Activated CD4-positive, alpha-beta memory T cell treated with anti-CD3 and anti-CD28 coated beads for 36 hours (primary cell): Measurements from ENCODE around the gene ATE1. TPM values are rescaled to one million over a fixed set of nuclear protein-coding genes. Genes with fewer than 3 reads are reported as not detected.
"Not testable (repeated sequence)": the region's sequence is repeated elsewhere in the genome, so short reads cannot be mapped to it uniquely, and the experiment has no call there.

ENCODE experiments used
- CTCF ChIA-PET: fragments of 350-600 bp; sonication (Branson Sonifier 250); formaldehyde crosslinking; loops from one replicate; lab custom pipeline; 2021; ENCODE audit warnings: antibody characterized with exemption, inconsistent platforms; lab: Charles Lee
- POLR2A ChIA-PET: fragments of 350-600 bp; sonication (Branson Sonifier 250); formaldehyde crosslinking; loops from one replicate; lab custom pipeline; 2021; ENCODE audit warnings: antibody characterized with exemption; lab: Charles Lee
- DNase-seq: peaks from one replicate; pipeline ENCODE4 v3.0.0-alpha.2; 2020
- H3K27ac Mint-ChIP-seq: one replicate; pipeline ENCODE4 v1.8.0; 2021; ENCODE audit warnings: mixed read lengths
- H3K27me3 Mint-ChIP-seq: one replicate; pipeline ENCODE4 v1.8.0; 2021; ENCODE audit warnings: mixed read lengths
- H3K36me3 Mint-ChIP-seq: one replicate; pipeline ENCODE4 v1.8.0; 2021; ENCODE audit warnings: mixed read lengths
- H3K4me1 Mint-ChIP-seq: one replicate; pipeline ENCODE4 v1.8.0; 2021; ENCODE audit warnings: low read depth, mixed read lengths
- H3K4me3 Mint-ChIP-seq: one replicate; pipeline ENCODE4 v1.8.0; 2021; ENCODE audit warnings: mild to moderate bottlenecking, mixed read lengths
- H3K9me3 Mint-ChIP-seq: one replicate; pipeline ENCODE4 v1.8.0; 2021; ENCODE audit warnings: mixed read lengths
- intact Hi-C: fragments of 100-400 bp; cut with micrococcal nuclease; formaldehyde crosslinking; loops from one replicate; pipeline ENCODE4 v1.15.1; 2023
- total RNA-seq, 2 experiments: library from RNA; stranded (reverse); gene quantifications; one replicate each; pipeline ENCODE4 v1.2.3, GENCODE V29; 2021

ATE1 gene
- total RNA-seq, 2 experiments from 2014 or later: 19.4 to 23.1 TPM

GRCh38 chr10:121927318-121927840 lies 452 bp downstream of the ATE1 start:
- peaks cover 27% of the 10 kb centered on the region for H3K4me1 Mint-ChIP-seq
- intact Hi-C loops: loop anchor here (1.0 to 2.0 kb wide), 2 partner anchors 173 to 1077 kb away; partner anchors contain the start of gene WDR11

DNA sequence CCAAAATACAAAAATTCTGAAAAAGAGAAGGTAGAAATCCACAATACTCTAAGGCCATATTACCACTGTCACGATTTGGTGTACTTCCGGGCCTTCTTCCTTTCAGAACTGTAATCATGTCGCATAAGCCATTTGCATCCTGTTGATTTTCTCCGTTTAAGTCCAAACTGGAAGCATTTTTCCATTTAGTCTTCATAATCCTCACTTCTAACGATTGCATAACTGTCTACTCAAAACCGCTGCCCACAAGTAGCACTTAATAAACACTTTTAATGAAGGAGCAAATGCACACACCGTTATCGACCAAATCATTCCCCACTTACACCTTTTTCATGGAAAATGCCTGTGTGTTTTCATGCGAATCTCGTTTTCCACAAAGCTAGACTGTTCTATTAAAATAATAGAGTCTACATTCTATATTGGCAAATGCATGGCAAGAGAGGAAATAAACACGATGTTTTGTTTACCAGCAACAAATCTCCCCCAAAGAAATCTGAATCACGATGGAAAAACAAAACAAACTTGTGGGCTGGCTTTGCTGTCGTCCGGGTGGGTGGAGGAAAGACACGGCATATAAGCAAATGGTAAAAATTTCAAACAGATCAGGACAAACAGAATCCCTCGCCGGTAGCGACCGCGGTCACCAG lies 1.0 kb downstream of the ATE1 start:
- peak overlapping the region; percentile 94 for H3K4me3 Mint-ChIP-seq

More at GRCh38 chr10:121927318-121927840, 452 bp downstream of the ATE1 start:
- CTCF ChIA-PET: interaction anchor here (1.3 kb wide), 1 partner anchor 47 kb away, joined by 3 read pairs; no protein-coding TSS in a partner anchor
- DNase-seq: peak; percentile 64
- Mint-ChIP-seq H3K9me3 (no peaks in the 10 kb centered on the region), H3K36me3 (peaks cover 5% of the 10 kb centered on the region), H3K4me3 (peak overlapping the region; percentile 94), H3K27ac (peak overlapping the region; percentile 95), H3K27me3 (no peaks in the 10 kb centered on the region)
- POLR2A ChIA-PET: interaction anchor here (0.8 to 1.7 kb wide), 3 partner anchors 9 to 161 kb away, joined by 3 to 9 read pairs (median 6); no protein-coding TSS in a partner anchor

DNA sequence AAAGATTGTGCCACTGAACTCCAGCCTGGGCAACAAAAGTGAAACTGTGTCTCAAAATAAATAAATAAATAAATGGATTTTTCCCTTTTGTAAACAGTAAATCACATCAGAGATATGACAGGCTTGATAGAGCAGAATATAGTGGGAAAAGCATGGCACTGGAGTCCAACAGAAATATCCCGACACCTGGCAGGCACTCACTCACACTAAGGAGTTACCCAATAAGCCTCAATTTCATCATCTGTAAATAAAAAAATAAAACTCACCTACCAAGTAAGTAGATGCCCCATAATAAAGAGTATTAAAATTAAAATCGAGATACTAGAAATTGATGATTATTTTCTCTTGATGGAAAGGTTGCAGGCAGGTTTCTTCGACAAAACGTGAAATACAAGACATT lies 1.7 kb downstream of the ATE1 start:
- no peak overlapping the region for H3K27ac Mint-ChIP-seq
- CTCF ChIA-PET: no interaction called here
- intact Hi-C loops: loop anchor here (2.0 kb wide), 1 partner anchor 1075 kb away; the partner anchor contains the start of gene WDR11

More for the DNA sequence above, 1.0 kb downstream of the ATE1 start:
- ChIA-PET POLR2A (interaction anchor here (1.6 kb wide), 1 partner anchor 8 kb away, joined by 6 read pairs; no protein-coding TSS in a partner anchor), CTCF (no interaction called here)
- no peak for DNase-seq
- Mint-ChIP-seq H3K27ac (peak overlapping the region; percentile 95), H3K27me3 (no peaks in the 10 kb centered on the region), H3K36me3 (peaks cover 6% of the 10 kb centered on the region), H3K4me1 (peaks cover 27% of the 10 kb centered on the region), H3K9me3 (no peaks in the 10 kb centered on the region)
- intact Hi-C loops: loop anchor here (1.0 to 2.0 kb wide), 2 partner anchors 172 to 1076 kb away; partner anchors contain the start of gene WDR11

GRCh38 chr10:121921238-121921931 lies 6.4 kb downstream of the ATE1 start:
- DNase-seq: no peak
- POLR2A ChIA-PET: no interaction called here
- H3K27me3 Mint-ChIP-seq: no peaks in the 10 kb centered on the region
- no peaks in the 10 kb centered on the region for H3K9me3 Mint-ChIP-seq
- peaks cover 13% of the 10 kb centered on the region for H3K4me1 Mint-ChIP-seq
- peaks cover 21% of the 10 kb centered on the region for H3K36me3 Mint-ChIP-seq
- CTCF ChIA-PET: no interaction called here
- intact Hi-C loops: no loop called here
- H3K4me3 Mint-ChIP-seq: no peak overlapping the region
- H3K27ac Mint-ChIP-seq: no peak overlapping the region

More for the DNA sequence above, 1.7 kb downstream of the ATE1 start:
- Mint-ChIP-seq H3K4me3 (no peak overlapping the region), H3K36me3 (peaks cover 8% of the 10 kb centered on the region), H3K4me1 (peaks cover 27% of the 10 kb centered on the region), H3K27me3 (no peaks in the 10 kb centered on the region), H3K9me3 (no peaks in the 10 kb centered on the region)
- POLR2A ChIA-PET: no interaction called here
- DNase-seq: no peak

DNA sequence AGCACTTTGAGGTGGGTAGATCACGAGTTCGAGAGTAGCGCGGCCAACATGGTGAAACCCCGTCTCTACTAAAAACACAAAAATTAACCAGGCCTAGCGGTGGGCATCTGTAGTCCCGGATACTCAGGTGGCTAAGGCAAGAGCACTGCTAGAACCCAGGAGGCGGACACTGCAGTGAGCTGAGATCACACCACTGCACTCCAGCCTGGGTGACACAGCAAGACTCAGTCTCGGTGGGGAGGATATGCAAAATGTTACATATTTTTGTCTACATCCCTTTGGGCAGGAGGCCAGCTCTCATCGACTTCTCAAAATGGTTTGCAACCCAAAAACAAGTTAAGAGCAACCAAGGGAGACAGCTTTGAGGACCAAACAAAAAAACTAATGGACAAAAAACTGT lies 8.2 kb downstream of the ATE1 start:
- Mint-ChIP-seq H3K4me3 (no peak overlapping the region), H3K4me1 (peaks cover 5% of the 10 kb centered on the region), H3K27ac (no peak overlapping the region), H3K9me3 (no peaks in the 10 kb centered on the region), H3K36me3 (peaks cover 23% of the 10 kb centered on the region), H3K27me3 (no peaks in the 10 kb centered on the region)
- POLR2A ChIA-PET: no interaction called here
- CTCF ChIA-PET: no interaction called here
- intact Hi-C loops: no loop called here
- DNase-seq: no peak

GRCh38 chr10:121918800-121919199 lies 9.0 kb downstream of the ATE1 start:
- intact Hi-C loops, H3K4me3 Mint-ChIP-seq, H3K9me3 Mint-ChIP-seq, DNase-seq, H3K27ac Mint-ChIP-seq, H3K4me1 Mint-ChIP-seq, H3K27me3 Mint-ChIP-seq, CTCF ChIA-PET: not testable (repeated sequence)
- POLR2A ChIA-PET: interaction anchor here (2.2 kb wide), 1 partner anchor 9 kb away, joined by 6 read pairs; the partner anchor contains the start of gene ATE1
- H3K36me3 Mint-ChIP-seq: peaks cover 25% of the 10 kb centered on the region

GRCh38 chr10:121914661-121915060 lies 13.2 kb downstream of the ATE1 start:
- POLR2A ChIA-PET: no interaction called here
- Mint-ChIP-seq H3K36me3 (peaks cover 24% of the 10 kb centered on the region), H3K9me3 (no peaks in the 10 kb centered on the region), H3K4me1 (peaks cover 14% of the 10 kb centered on the region), H3K27ac (no peak overlapping the region), H3K4me3 (no peak overlapping the region), H3K27me3 (no peaks in the 10 kb centered on the region)
- no peak for DNase-seq
- intact Hi-C loops: no loop called here
- CTCF ChIA-PET: no interaction called here

DNA sequence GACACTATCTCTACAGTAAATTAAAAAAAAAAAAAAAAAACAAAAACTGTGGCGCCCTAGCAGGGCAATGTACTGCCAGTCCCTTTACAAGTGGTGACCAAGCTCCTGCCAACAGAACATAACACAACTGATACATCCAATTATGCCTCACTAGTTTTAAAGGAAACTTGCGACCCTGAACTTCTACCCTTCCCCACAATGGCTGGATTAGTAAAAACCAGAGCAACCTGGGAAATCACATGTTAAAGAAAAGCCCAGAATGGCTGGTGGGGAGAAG lies 16.5 kb downstream of the ATE1 start:
- Mint-ChIP-seq H3K4me3 (no peak overlapping the region), H3K27ac (no peak overlapping the region), H3K4me1 (peaks cover 9% of the 10 kb centered on the region), H3K27me3 (no peaks in the 10 kb centered on the region), H3K36me3 (peaks cover 21% of the 10 kb centered on the region), H3K9me3 (no peaks in the 10 kb centered on the region)
- POLR2A ChIA-PET: no interaction called here
- no peak for DNase-seq
- intact Hi-C loops: no loop called here
- CTCF ChIA-PET: interaction anchor here (1.5 kb wide), 1 partner anchor 11 kb away, joined by 5 read pairs; no protein-coding TSS in a partner anchor

DNA sequence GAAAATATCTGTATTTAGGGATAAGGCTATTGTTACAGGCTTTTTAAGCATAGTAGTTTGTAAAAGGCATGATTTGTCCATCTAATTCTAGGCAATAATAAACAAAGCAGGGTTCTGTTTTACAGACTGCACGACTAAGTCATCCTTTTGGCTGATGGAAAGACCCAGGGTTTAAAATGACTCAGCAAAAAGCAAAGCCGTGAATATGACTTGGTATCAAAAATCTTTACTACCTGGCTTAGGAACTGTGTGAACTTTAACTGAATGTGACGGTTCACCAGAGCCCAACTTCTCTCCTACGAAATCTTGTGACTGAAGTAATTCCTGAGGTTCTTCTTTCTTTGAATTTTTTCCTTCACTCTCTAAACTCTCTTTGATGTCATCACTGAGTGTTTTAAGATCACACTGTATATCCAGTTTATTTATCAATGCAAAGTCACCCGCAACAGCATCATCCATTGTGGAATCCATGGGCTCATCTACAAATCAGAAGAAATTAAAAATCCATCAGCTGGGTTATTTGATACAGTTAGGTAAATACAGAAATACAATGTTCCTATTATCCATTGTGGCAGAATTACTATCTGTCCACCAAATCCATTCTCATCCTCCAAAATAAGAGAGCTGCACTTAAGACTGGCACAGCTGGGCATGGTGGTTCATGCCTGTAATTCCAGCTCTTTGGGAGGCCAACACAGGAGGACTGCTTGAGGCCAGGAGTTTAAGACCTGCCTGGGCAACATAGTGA lies 17.0 kb downstream of the ATE1 start:
- H3K27ac Mint-ChIP-seq: peak overlapping the region; percentile 53
- H3K9me3 Mint-ChIP-seq: no peaks in the 10 kb centered on the region
- intact Hi-C loops: no loop called here
- no peak for DNase-seq
- H3K27me3 Mint-ChIP-seq: no peaks in the 10 kb centered on the region
- H3K4me3 Mint-ChIP-seq: no peak overlapping the region
- CTCF ChIA-PET: no interaction called here
- H3K36me3 Mint-ChIP-seq: peaks cover 21% of the 10 kb centered on the region
- H3K4me1 Mint-ChIP-seq: peaks cover 9% of the 10 kb centered on the region
- POLR2A ChIA-PET: no interaction called here

GRCh38 chr10:121904888-121905287 lies 22.9 kb downstream of the ATE1 start:
- Mint-ChIP-seq H3K36me3 (peaks cover 12% of the 10 kb centered on the region), H3K4me3 (no peak overlapping the region), H3K27me3 (no peaks in the 10 kb centered on the region), H3K27ac (no peak overlapping the region), H3K4me1 (no peaks in the 10 kb centered on the region), H3K9me3 (no peaks in the 10 kb centered on the region)
- no peak for DNase-seq
- ChIA-PET POLR2A (no interaction called here), CTCF (interaction anchor here (0.5 to 0.6 kb wide), 3 partner anchors 81 to 956 kb away, joined by 3 to 4 read pairs (median 4); no protein-coding TSS in a partner anchor)
- intact Hi-C loops: no loop called here

- H3K27ac Mint-ChIP-seq: no peak overlapping the region
- DNase-seq: no peak
These were observed 27.2 kb downstream of the ATE1 start for GRCh38 chr10:121900443-121901174.

More at GRCh38 chr10:121900443-121901174, 27.2 kb downstream of the ATE1 start:
- no peak overlapping the region for H3K4me3 Mint-ChIP-seq
- H3K36me3 Mint-ChIP-seq: peaks cover 17% of the 10 kb centered on the region
- ChIA-PET POLR2A (no interaction called here), CTCF (interaction anchor here (0.6 to 1.8 kb wide), 31 partner anchors 10 to 1045 kb away, joined by 3 to 14 read pairs (median 4); no protein-coding TSS in a partner anchor)
- no peaks in the 10 kb centered on the region for H3K9me3 Mint-ChIP-seq
- no peaks in the 10 kb centered on the region for H3K27me3 Mint-ChIP-seq
- H3K4me1 Mint-ChIP-seq: no peaks in the 10 kb centered on the region
- intact Hi-C loops: loop anchor here (1.0 kb wide), 2 partner anchors 76 to 958 kb away; no protein-coding TSS in a partner anchor
